Thymus (tissue), 11 donors: ENCODE results near the gene E4F1. TPM values are rescaled to one million over a fixed set of nuclear protein-coding genes. Genes with fewer than 3 reads are reported as not detected.
"Not testable (repeated sequence)": the region's sequence is repeated elsewhere in the genome, so short reads cannot be mapped to it uniquely, and the experiment has no call there.

Experiments
- DNase-seq, 9 donors: peaks; one replicate each; pipeline ENCODE4 v3.0.0-alpha.2; 2013; ENCODE audit warnings: low spot score in 9 of 9, low read depth in 6 of 9, missing footprints in 1 of 9
- H3K27ac ChIP-seq, 2 donors: one replicate each; pipeline ENCODE4 v1.5.1; 2013; ENCODE audit warnings: control low read depth in 1 of 2, low read depth in 1 of 2, low read length in 1 of 2, mild to moderate bottlenecking in 1 of 2, moderate library complexity in 1 of 2
- H3K27me3 ChIP-seq, 2 donors: one replicate each; pipeline ENCODE4 v1.5.1; 2013; ENCODE audit warnings: low read length in 1 of 2; ENCODE audit not compliant: control insufficient read depth in 2 of 2, insufficient read depth in 1 of 2
- H3K36me3 ChIP-seq, 2 donors: one replicate each; pipeline ENCODE4 v1.5.1; 2013; ENCODE audit warnings: low read length in 1 of 2, mild to moderate bottlenecking in 1 of 2, moderate library complexity in 1 of 2; ENCODE audit not compliant: control insufficient read depth in 2 of 2, insufficient read depth in 2 of 2
- H3K4me1 ChIP-seq, 2 donors: one replicate each; pipeline ENCODE4 v1.5.1; 2013; ENCODE audit warnings: low read length in 2 of 2; ENCODE audit not compliant: control insufficient read depth in 2 of 2, insufficient read depth in 2 of 2
- H3K4me3 ChIP-seq, 2 donors: one replicate each; pipeline ENCODE4 v1.5.1; 2013; ENCODE audit warnings: low read length in 2 of 2, control low read depth in 1 of 2, mild to moderate bottlenecking in 1 of 2
- H3K9me3 ChIP-seq, 2 donors: one replicate each; pipeline ENCODE4 v1.5.1; 2013; ENCODE audit warnings: low read length in 1 of 2, mild to moderate bottlenecking in 1 of 2; ENCODE audit not compliant: control insufficient read depth in 2 of 2, insufficient read depth in 1 of 2
- WGBS: extraction: QIAGEN DNeasy Blood & Tissue Kit; methylation state at CpG from one replicate; pipeline ENCODE4 v1.1.7; 2013; 5-methylcytosine and 5-hydroxymethylcytosine counted together
- polyA plus RNA-seq: library from polyadenylated mRNA; stranded (reverse); fragments of 200-250 nt; gene quantifications from one replicate; pipeline ENCODE4 v1.2.3, GENCODE V29; 2013
- total RNA-seq: library from RNA; stranded (reverse); fragments of 120-200 nt; gene quantifications from one replicate; pipeline ENCODE4 v1.2.4, GENCODE V29; 2013
- donor health status: healthy.

E4F1 gene
- total and polyA plus RNA-seq, 2 donors: 26.5 to 42.3 TPM

- Histone ChIP-seq H3K9me3 (peaks cover 0 to 3% of the 10 kb centered on the region in 2 donors), H3K27me3 (no peaks in the 10 kb centered on the region), H3K36me3 (peaks cover 49 to 54% of the 10 kb centered on the region in 2 donors), H3K4me3 (no peak overlapping the region), H3K27ac (peak overlapping the region in 1 of 2 donors; percentile 3), H3K4me1 (peaks cover 14 to 20% of the 10 kb centered on the region in 2 donors)
- WGBS: 98% methylated on average over 7 of the region's 7 CpGs
- no peak for DNase-seq
Observed at GRCh38 chr16:2252806-2253148, 29.4 kb downstream of the E4F1 start.

GRCh38 chr16:2253293-2253692 is 29.9 kb downstream of the E4F1 start:
- WGBS: 96% methylated on average over 11 of the region's 11 CpGs
- H3K27ac ChIP-seq: no peak overlapping the region
- peaks cover 14 to 20% of the 10 kb centered on the region in 2 donors for H3K4me1 ChIP-seq
- DNase-seq: no peak
- peaks cover 54 to 55% of the 10 kb centered on the region in 2 donors for H3K36me3 ChIP-seq
- no peaks in the 10 kb centered on the region for H3K27me3 ChIP-seq
- no peak overlapping the region for H3K4me3 ChIP-seq
- H3K9me3 ChIP-seq: peaks cover 0 to 3% of the 10 kb centered on the region in 2 donors

GRCh38 chr16:2256531-2257140 is 33.2 kb downstream of the E4F1 start:
- WGBS: over 99% methylated on average over 12 of the region's 12 CpGs
- H3K9me3 ChIP-seq: peaks cover 0 to 3% of the 10 kb centered on the region in 2 donors
- no peak overlapping the region for H3K4me3 ChIP-seq
- no peak overlapping the region for H3K27ac ChIP-seq
- no peak for DNase-seq
- peaks cover 65 to 78% of the 10 kb centered on the region in 2 donors for H3K36me3 ChIP-seq
- peaks cover 4 to 6% of the 10 kb centered on the region in 2 donors for H3K4me1 ChIP-seq
- H3K27me3 ChIP-seq: no peaks in the 10 kb centered on the region

GRCh38 chr16:2257726-2258125 is 34.3 kb downstream of the E4F1 start:
- Histone ChIP-seq H3K27ac (no peak overlapping the region), H3K9me3 (peaks cover 0 to 3% of the 10 kb centered on the region in 2 donors), H3K4me3 (no peak overlapping the region), H3K36me3 (peaks cover 71 to 89% of the 10 kb centered on the region in 2 donors), H3K4me1 (no peaks in the 10 kb centered on the region), H3K27me3 (no peaks in the 10 kb centered on the region)
- 98% methylated on average over 6 of the region's 6 CpGs for WGBS
- no peak for DNase-seq

- H3K4me1 ChIP-seq, H3K4me3 ChIP-seq, H3K9me3 ChIP-seq, H3K27ac ChIP-seq, H3K27me3 ChIP-seq, DNase-seq: not testable (repeated sequence)
- WGBS: 99% methylated on average over 7 of the region's 7 CpGs
- peaks cover 71 to 89% of the 10 kb centered on the region in 2 donors for H3K36me3 ChIP-seq
Observed at GRCh38 chr16:2258530-2258929, 35.1 kb downstream of the E4F1 start.

GRCh38 chr16:2260250-2260649 is 36.9 kb downstream of the E4F1 start:
- no peak for DNase-seq
- Histone ChIP-seq H3K4me1 (no peaks in the 10 kb centered on the region), H3K27ac (no peak overlapping the region), H3K9me3 (peaks cover 0 to 2% of the 10 kb centered on the region in 2 donors), H3K4me3 (no peak overlapping the region), H3K36me3 (peaks cover 64 to 92% of the 10 kb centered on the region in 2 donors), H3K27me3 (no peaks in the 10 kb centered on the region)
- 98% methylated on average over 8 of the region's 8 CpGs for WGBS

GRCh38 chr16:2263026-2263425 is 39.6 kb downstream of the E4F1 start:
- 95% methylated on average over 14 of the region's 14 CpGs for WGBS
- H3K27ac ChIP-seq: not testable (repeated sequence)

GRCh38 chr16:2266887-2267286 is 43.5 kb downstream of the E4F1 start:
- H3K9me3 ChIP-seq, H3K27me3 ChIP-seq, DNase-seq, H3K27ac ChIP-seq: not testable (repeated sequence)
- H3K4me1 ChIP-seq: peaks cover 4 to 17% of the 10 kb centered on the region in 2 donors
- peaks cover 25 to 37% of the 10 kb centered on the region in 2 donors for H3K36me3 ChIP-seq
- H3K4me3 ChIP-seq: peak overlapping the region; percentile 61 to 88
- WGBS: 23% methylated on average over 10 of the region's 12 CpGs

More at GRCh38 chr16:2263026-2263425, 39.6 kb downstream of the E4F1 start:
- H3K4me3 ChIP-seq, H3K9me3 ChIP-seq, DNase-seq, H3K27me3 ChIP-seq, H3K4me1 ChIP-seq: not testable (repeated sequence)
- H3K36me3 ChIP-seq: peaks cover 39 to 71% of the 10 kb centered on the region in 2 donors

- WGBS: under 1% methylated on average over 54 of the region's 54 CpGs
- H3K4me1 ChIP-seq: peaks cover 4 to 17% of the 10 kb centered on the region in 2 donors
Observed at GRCh38 chr16:2267505-2267912, 44.1 kb downstream of the E4F1 start.

More at GRCh38 chr16:2267505-2267912, 44.1 kb downstream of the E4F1 start:
- Histone ChIP-seq H3K36me3 (peaks cover 19 to 31% of the 10 kb centered on the region in 2 donors), H3K4me3 (peak overlapping the region; percentile 61 to 88), H3K27ac (peak overlapping the region; percentile 95 to 99)
- DNase-seq, H3K27me3 ChIP-seq, H3K9me3 ChIP-seq: not testable (repeated sequence)
